ENCODE data around the gene BTAF1.
"Not testable (repeated sequence)": the region's sequence is repeated elsewhere in the genome, so short reads cannot be mapped to it uniquely, and the experiment has no call there.

BTAF1 gene

GRCh38 chr10:91980319-91980718, 56.7 kb downstream of the BTAF1 start:
- DNase-seq = no peak

- no peak for DNase-seq
Observed at GRCh38 chr10:91983416-91983815, 59.8 kb downstream of the BTAF1 start.

GRCh38 chr10:91987397-91988037, 63.9 kb downstream of the BTAF1 start:
- DNase-seq = no peak

- DNase-seq = no peak
Observed at GRCh38 chr10:91992031-91992430, 68.5 kb downstream of the BTAF1 start.

GRCh38 chr10:91996266-91996665, 72.7 kb downstream of the BTAF1 start:
- no peak for DNase-seq

GRCh38 chr10:92001581-92001980, 78.0 kb downstream of the BTAF1 start:
- DNase-seq = no peak

GRCh38 chr10:92001995-92002394, 78.4 kb downstream of the BTAF1 start:
- no peak for DNase-seq

- DNase-seq = no peak
Observed at GRCh38 chr10:92003258-92003657, 79.7 kb downstream of the BTAF1 start.

- no peak for DNase-seq
Observed at GRCh38 chr10:92005978-92006377, 82.4 kb downstream of the BTAF1 start.

- no peak for DNase-seq
Observed at GRCh38 chr10:92009445-92009844, 85.9 kb downstream of the BTAF1 start.

GRCh38 chr10:92010047-92010735, 86.6 kb downstream of the BTAF1 start:
- no peak for DNase-seq

GRCh38 chr10:92011560-92012214, 88.1 kb downstream of the BTAF1 start:
- no peak for DNase-seq

- DNase-seq = no peak
Observed at GRCh38 chr10:92014620-92015019, 91.0 kb downstream of the BTAF1 start.

GRCh38 chr10:92024700-92025099, 101.1 kb downstream of the BTAF1 start:
- no peak for DNase-seq

- not testable (repeated sequence) for DNase-seq
Observed at GRCh38 chr10:92025340-92025739, 101.8 kb downstream of the BTAF1 start.

- no peak for DNase-seq
Observed at GRCh38 chr10:92027141-92027540, 103.6 kb downstream of the BTAF1 start.

GRCh38 chr10:92031580-92031979, 108.0 kb downstream of the BTAF1 start:
- no peak for DNase-seq

GRCh38 chr10:92033070-92033469, 109.5 kb downstream of the BTAF1 start:
- DNase-seq = not testable (repeated sequence)

GRCh38 chr10:92038949-92039348, 115.4 kb downstream of the BTAF1 start:
- no peak for DNase-seq

- no peak for DNase-seq
Observed at GRCh38 chr10:92042541-92042940, 119.0 kb downstream of the BTAF1 start.

- no peak for DNase-seq
Observed at GRCh38 chr10:92045641-92046106, 122.1 kb downstream of the BTAF1 start.

- DNase-seq = no peak
Observed at GRCh38 chr10:92047215-92047614, 123.6 kb downstream of the BTAF1 start.

GRCh38 chr10:92052088-92052487, 128.5 kb downstream of the BTAF1 start:
- no peak for DNase-seq

GRCh38 chr10:92052741-92053140, 129.2 kb downstream of the BTAF1 start:
- no peak for DNase-seq

All from activated naive CD4-positive, alpha-beta T cell treated with Interleukin-2 at 50 U/mL for 16 hours (primary cell).